ENCODE measurements around the gene LONRF3. TPM values are rescaled to one million over a fixed set of nuclear protein-coding genes. Genes with fewer than 3 reads are reported as not detected.
"Not testable (repeated sequence)": the region's sequence is repeated elsewhere in the genome, so short reads cannot be mapped to it uniquely, and the experiment has no call there.

The LONRF3 gene
- total and polyA plus RNA-seq, 8 donors = 0.55 to 79.1 (median 4.3) TPM

DNA sequence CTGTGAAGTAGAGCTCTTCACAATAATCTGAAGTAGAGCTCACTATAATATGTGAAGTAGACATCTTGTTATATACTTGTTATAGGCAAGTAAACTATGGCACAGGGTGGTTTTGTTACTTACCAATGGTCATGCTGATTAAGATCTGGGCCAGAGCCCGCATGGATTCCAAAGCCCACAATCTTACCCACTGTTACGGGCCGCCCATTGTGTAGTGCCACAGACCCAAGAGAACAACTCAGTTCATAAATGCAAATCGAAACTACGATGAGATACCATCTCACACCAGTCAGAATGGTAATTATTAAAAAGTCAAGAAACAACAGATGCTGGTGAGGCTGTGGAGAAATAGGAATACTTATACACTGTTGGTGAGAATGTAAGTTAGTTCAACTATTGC is 51.5 kb downstream of the LONRF3 start:
- H3K4me3 ChIP-seq = no peak overlapping the region
- H3K27ac ChIP-seq = no peak overlapping the region
- no peak for DNase-seq
- intact Hi-C loops (cut with DNase I; ENCODE audit: low total_unique reads) = no loop called here
- no peaks in the 10 kb centered on the region for H3K4me1 ChIP-seq
- no peaks in the 10 kb centered on the region for H3K36me3 ChIP-seq
- H3K9me3 ChIP-seq = no peaks in the 10 kb centered on the region
- H3K27me3 ChIP-seq = peaks cover 0 to 4% (median 0%) of the 10 kb centered on the region in 3 donors
- no peak for TF ChIP-seq POLR2AphosphoS5 (IDR thresholded peaks at IDR 0.05)
- TF ChIP-seq, protein P1, sequence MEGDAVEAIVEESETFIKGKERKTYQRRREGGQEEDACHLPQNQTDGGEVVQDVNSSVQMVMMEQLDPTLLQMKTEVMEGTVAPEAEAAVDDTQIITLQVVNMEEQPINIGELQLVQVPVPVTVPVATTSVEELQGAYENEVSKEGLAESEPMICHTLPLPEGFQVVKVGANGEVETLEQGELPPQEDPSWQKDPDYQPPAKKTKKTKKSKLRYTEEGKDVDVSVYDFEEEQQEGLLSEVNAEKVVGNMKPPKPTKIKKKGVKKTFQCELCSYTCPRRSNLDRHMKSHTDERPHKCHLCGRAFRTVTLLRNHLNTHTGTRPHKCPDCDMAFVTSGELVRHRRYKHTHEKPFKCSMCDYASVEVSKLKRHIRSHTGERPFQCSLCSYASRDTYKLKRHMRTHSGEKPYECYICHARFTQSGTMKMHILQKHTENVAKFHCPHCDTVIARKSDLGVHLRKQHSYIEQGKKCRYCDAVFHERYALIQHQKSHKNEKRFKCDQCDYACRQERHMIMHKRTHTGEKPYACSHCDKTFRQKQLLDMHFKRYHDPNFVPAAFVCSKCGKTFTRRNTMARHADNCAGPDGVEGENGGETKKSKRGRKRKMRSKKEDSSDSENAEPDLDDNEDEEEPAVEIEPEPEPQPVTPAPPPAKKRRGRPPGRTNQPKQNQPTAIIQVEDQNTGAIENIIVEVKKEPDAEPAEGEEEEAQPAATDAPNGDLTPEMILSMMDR (IDR thresholded peaks at IDR 0.05) = no peak
- TF ChIP-seq POLR2A (IDR thresholded peaks at IDR 0.05) = no peak
- no peak for TF ChIP-seq EP300 (IDR thresholded peaks at IDR 0.05)
- WGBS, 5 donors = 94 to 98% (median 97%) methylated on average over 5 of the region's 5 CpGs

DNA sequence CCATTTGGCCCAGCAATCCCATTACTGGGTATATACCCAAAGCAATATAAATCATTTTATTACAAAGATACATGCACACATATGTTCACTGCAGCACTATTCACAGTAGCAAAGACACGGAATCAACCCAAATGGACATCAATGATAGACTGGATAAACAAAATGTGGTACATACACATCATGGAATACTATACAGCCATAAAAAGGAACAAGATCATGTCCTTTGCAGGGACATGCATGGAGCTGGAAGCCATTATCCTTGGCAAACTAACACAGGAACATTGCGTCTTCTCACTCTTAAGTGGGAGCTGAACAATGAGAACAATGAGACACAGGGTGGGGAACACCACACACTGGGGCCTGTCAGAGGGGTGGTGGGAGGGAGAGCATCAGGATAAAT is 51.9 kb downstream of the LONRF3 start:
- WGBS, 5 donors = 83 to 100% (median 91%) methylated on average over 2 of the region's 2 CpGs
- intact Hi-C loops (cut with DNase I; ENCODE audit: low total_unique reads) = not testable (repeated sequence)

DNA sequence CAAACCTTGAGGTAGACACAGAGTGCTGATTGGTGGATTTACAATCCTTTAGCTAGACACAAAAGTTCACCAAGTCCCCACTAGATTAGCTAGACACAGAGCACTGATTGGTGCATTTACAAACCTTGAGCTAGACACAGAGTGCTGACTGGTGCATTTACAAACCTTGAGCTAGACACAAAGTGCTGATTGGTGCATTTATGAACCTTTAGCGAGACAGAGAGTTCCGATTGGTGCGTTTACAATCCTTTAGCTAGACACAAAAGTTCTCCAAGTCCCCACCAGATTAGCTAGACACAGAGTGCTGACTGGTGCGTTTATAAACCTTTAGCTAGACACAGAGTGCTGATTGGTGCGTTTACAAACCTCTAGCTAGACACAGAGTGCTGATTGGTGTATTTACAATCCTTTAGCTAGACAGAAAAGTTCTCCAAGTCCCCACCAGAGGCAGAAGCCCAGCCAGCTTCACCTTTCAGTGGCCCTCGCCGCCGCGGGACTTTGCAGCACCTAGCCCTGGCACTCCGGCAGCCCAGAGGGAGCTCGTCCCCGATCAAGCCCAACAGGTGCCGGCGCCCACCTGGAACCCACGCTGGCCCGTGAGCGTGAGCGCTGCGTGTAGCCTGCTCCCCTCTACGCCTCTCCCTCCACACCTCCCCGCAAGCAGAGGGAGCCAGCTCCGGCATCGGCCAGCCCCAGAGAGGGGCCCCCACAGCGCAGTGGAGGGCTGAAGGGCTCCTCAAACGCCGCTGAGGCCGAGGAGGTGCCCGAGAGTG is 53.7 kb downstream of the LONRF3 start:
- H3K4me1 ChIP-seq; H3K36me3 ChIP-seq; H3K27ac ChIP-seq; H3K4me3 ChIP-seq; H3K27me3 ChIP-seq; DNase-seq; intact Hi-C loops (cut with DNase I; ENCODE audit: low total_unique reads); H3K9me3 ChIP-seq: not testable (repeated sequence)
- WGBS, 5 donors = 84 to 95% (median 91%) methylated on average over 5 to 28 of the region's 28 CpGs

More for the DNA sequence above, 51.9 kb downstream of the LONRF3 start:
- H3K9me3 ChIP-seq, H3K27me3 ChIP-seq, H3K4me3 ChIP-seq, H3K36me3 ChIP-seq, H3K27ac ChIP-seq, H3K4me1 ChIP-seq, DNase-seq: not testable (repeated sequence)

DNA sequence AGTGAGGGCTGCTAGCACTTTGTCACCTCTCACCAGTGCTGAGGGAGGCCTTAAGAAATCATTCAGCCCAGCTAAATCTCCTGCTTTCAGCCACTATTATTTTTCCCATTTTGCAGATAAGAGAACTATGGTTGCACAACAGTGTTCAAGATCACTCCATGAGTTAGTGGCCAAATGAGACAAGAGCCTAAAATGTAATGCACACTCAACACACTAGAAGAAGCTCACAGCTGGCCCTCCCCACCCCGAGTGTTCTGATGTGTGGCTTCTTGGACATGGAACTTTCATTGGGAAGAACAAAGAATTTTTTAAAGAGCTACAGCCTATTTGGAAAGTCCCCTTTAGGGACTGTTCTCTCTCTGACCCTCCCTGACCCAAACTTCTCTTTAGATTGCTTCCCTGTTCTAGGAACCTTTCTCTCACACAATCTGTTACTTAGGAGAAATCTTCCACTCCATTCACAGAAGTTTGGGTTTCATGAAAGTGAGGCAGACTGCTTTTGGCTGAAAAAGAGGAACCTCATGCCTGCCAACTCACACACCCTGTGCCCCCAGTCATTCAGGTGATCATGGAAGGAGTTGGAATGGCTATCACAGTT is 54.4 kb downstream of the LONRF3 start:
- WGBS, 5 donors = 44 to 100% (median 65%) methylated on average over 1 of the region's 1 CpG
- DNase-seq = no peak

DNA sequence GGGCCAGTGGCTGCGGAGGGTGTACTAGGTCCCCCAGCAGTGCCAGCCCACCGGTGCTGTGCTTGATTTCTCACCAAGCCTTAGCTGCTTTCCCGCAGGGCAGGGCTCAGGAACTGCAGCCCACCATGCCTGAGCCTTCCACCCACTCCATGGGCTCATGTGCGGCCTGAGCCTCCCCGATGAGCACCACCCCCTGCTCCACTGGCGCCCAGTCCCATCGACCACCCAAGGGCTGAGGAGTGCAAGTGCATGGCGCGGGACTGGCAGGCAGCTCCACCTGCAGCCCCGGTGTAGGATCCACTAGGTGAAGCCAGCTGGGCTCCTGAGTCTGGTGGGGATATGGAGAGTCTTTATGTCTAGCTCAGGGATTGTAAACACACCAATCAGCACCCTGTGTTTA is 55.2 kb downstream of the LONRF3 start:
- intact Hi-C loops (cut with DNase I; ENCODE audit: low total_unique reads); H3K27me3 ChIP-seq; H3K4me1 ChIP-seq; DNase-seq; H3K4me3 ChIP-seq; H3K36me3 ChIP-seq; H3K27ac ChIP-seq: not testable (repeated sequence)
- 71 to 99% (median 96%) methylated on average over 8 to 10 of the region's 10 CpGs; no CpG with 5 or more reads in 1 of the 5 donors for WGBS, 5 donors
- peaks cover 0 to 12% (median 3%) of the 10 kb centered on the region in 4 donors for H3K9me3 ChIP-seq

More for the DNA sequence above, 54.4 kb downstream of the LONRF3 start:
- no peak overlapping the region for H3K27ac ChIP-seq
- H3K27me3 ChIP-seq = peaks cover 0 to 5% (median 0%) of the 10 kb centered on the region in 3 donors
- H3K36me3 ChIP-seq = no peaks in the 10 kb centered on the region
- no peaks in the 10 kb centered on the region for H3K4me1 ChIP-seq
- H3K9me3 ChIP-seq = peaks cover 0 to 6% (median 2%) of the 10 kb centered on the region in 4 donors
- no peak overlapping the region for H3K4me3 ChIP-seq
- intact Hi-C loops (cut with DNase I; ENCODE audit: low total_unique reads) = no loop called here
- TF ChIP-seq POLR2A (IDR thresholded peaks at IDR 0.05) (no peak), EP300 (IDR thresholded peaks at IDR 0.05) (no peak), POLR2AphosphoS5 (IDR thresholded peaks at IDR 0.05) (no peak)
- TF ChIP-seq, protein P1 (IDR thresholded peaks at IDR 0.05) = no peak

DNA sequence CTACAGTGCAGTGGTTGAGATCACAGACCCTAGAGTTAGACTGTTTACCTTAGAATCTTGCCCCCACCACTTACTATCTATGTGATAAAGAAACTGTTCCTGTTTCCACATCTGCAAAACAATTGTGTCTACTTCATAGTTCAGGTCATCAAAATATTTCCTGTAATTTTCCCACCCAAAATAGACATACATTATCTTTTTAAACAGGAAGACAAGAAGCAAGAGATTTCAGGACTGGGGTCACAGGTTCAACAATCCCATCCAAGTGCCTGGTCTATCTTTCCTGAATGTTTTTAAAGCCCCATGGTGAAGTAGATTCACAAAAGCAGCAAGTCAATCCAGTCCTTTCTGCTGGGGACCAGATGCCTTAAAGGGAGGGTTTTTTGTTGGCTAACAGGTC is 56.6 kb downstream of the LONRF3 start:
- no peak for DNase-seq

More for the DNA sequence above, 56.6 kb downstream of the LONRF3 start:
- no peaks in the 10 kb centered on the region for H3K36me3 ChIP-seq
- no peak overlapping the region for H3K27ac ChIP-seq
- H3K9me3 ChIP-seq = peaks cover 0 to 12% (median 3%) of the 10 kb centered on the region in 4 donors
- intact Hi-C loops (cut with DNase I; ENCODE audit: low total_unique reads) = no loop called here
- H3K4me3 ChIP-seq = no peak overlapping the region
- H3K27me3 ChIP-seq = peaks cover 0 to 5% (median 0%) of the 10 kb centered on the region in 3 donors
- no peaks in the 10 kb centered on the region for H3K4me1 ChIP-seq
- TF ChIP-seq POLR2AphosphoS5 (IDR thresholded peaks at IDR 0.05) = no peak
- no peak for TF ChIP-seq POLR2A (IDR thresholded peaks at IDR 0.05)
- TF ChIP-seq, protein P1 (IDR thresholded peaks at IDR 0.05) = no peak
- no peak for TF ChIP-seq EP300 (IDR thresholded peaks at IDR 0.05)

Measured in stomach (tissue), 9 donors.